NCI-H2171 treated with DMSO at 0.1 percent for 48 hours (cell line): ENCODE measurements around the gene HYDIN.
"Not testable (repeated sequence)": the region's sequence is repeated elsewhere in the genome, so short reads cannot be mapped to it uniquely, and the experiment has no call there.

Experiments
- DNase-seq: peaks from one replicate; lab custom pipeline; 2025; lab: John Stamatoyannopoulos, UW

Gene HYDIN

GRCh38 chr16:71109656-71110208 is 120.8 kb downstream of the HYDIN start:
- DNase-seq: not testable (repeated sequence)

DNA sequence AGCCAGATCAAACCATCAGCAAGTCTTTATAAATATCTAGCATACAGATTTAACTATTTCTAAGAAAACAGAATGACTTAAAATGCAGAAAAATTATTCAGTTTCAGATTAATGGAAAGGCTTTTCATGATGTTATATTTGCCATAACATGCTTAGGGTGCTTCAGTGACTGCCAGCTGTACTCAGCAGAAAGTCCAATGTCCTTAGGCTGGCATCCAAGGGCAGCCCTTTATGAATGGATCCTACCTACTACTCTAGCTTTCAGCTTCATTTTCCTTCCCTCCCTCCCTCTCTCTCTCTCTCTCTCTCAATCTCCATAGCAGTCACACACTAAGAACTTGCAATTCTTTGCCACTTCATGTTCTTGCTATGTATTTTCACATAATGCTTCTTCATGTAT is 124.6 kb downstream of the HYDIN start:
- not testable (repeated sequence) for DNase-seq

DNA sequence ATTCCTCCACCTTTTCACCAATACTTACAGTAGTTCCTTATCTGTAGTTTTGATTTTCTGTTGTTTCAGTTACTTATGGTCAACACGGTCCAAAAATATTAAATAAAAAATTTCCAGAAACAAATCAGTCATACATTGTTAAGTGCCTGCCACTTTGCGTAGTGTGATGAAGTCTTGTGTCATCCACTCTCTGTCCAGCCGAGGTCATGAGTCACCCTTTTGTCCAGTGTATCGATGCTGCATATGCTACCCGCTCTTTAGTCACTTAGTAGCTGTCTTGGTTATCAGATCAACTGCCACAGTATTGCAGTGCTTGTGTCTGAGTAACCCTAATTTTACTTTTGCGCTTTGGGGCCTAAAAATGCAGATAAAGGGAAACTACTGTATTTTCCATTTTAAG is 146.9 kb downstream of the HYDIN start:
- not testable (repeated sequence) for DNase-seq

DNA sequence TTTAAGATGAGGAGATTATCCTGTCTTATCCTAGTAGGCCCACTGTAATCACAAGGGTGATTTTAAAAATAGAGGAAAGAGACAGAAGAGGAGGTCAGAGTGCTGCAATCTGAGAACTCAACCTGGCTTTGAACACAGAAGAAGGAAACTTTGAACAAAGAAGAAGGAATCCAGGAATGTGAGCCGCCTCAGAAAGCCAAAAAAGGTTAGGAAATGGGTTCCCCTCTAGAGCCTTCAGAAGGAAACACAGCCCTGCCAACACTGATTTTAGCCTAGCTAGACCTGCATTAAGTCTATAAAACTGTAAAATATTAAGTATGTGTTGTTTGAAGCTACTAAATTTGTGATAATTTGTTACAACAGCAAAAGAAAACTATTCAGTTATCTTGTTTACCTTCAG is 149.7 kb downstream of the HYDIN start:
- DNase-seq: not testable (repeated sequence)

- DNase-seq: not testable (repeated sequence)
Measured at GRCh38 chr16:71080262-71080661, 150.3 kb downstream of the HYDIN start.

DNA sequence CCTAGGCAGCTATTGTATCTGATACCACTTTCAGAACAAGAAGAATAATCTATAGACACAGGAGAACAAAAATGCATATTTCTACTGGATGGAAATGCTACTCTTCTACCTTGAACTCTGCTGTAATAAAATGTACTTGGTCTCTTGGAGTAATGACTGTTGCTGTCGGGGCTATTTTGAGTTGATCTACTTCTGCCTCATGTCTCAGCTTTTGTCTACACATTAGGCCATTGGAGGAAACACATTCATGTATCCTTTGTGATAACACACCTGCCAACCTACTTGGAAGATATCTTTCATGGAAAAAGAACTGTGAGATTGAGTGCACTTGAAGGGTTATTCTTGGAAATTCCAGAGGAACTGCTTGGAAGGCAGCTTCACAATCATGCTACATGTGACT is 159.9 kb downstream of the HYDIN start:
- DNase-seq: not testable (repeated sequence)

- peak; percentile 19 for DNase-seq
Measured at GRCh38 chr16:71069842-71070241, 160.7 kb downstream of the HYDIN start.

DNA sequence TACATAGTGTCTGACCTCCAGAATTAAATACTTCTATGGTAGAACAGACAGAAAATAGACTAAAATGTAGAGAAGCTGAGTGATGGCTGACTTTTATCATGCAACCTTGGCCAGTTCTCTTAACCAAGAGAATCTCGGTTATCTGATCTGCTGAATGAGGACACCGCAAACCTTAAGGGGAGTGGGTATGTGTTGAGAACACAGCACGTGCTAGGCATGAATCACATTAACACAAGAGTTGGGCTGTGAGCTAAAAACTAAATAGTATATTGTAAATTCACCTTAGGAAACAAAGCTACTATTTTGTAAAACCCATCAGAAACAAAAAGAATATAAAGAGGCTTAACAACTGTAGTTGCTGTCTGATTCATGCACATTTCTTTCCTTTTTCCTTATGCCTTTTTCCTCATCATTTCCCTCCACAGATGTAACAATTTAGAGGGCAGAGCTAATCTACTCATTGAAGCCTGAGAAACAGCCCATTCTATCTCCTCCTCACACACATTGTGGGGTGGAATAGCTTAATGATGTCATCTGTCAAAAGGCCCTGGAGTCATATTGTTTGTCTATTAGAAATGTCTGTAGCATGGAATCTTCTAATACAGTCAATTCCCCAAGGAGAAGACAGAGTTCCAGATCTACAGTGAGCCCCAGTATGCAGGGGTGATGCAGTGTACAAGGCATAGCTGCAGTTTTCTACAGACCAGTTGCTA is 176.5 kb downstream of the HYDIN start:
- DNase-seq: peak; percentile 1

GRCh38 chr16:71050307-71050706 is 180.2 kb downstream of the HYDIN start:
- DNase-seq: not testable (repeated sequence)

GRCh38 chr16:71039368-71040111 is 191.0 kb downstream of the HYDIN start:
- not testable (repeated sequence) for DNase-seq

- not testable (repeated sequence) for DNase-seq
Measured at GRCh38 chr16:71038421-71038820, 192.1 kb downstream of the HYDIN start.

DNA sequence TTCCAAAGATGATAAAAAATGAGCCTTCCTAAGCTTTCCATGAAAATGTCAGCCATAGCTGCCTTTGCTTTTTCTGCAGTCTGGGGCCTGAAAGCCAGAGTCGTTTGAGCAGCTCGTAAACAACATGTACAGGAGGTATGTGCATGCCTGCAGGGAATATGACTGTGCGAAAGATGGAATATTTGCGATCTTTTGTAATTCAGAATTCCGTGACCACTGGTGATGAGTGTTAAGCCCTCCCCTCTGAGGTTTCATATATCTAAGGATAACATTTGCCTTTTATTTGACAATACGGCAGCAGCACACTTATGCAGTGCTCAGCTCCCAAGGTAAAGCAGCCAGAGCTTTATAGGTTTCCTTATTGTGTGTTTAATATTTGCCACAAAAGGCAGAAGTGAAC is 192.5 kb downstream of the HYDIN start:
- DNase-seq: not testable (repeated sequence)

DNA sequence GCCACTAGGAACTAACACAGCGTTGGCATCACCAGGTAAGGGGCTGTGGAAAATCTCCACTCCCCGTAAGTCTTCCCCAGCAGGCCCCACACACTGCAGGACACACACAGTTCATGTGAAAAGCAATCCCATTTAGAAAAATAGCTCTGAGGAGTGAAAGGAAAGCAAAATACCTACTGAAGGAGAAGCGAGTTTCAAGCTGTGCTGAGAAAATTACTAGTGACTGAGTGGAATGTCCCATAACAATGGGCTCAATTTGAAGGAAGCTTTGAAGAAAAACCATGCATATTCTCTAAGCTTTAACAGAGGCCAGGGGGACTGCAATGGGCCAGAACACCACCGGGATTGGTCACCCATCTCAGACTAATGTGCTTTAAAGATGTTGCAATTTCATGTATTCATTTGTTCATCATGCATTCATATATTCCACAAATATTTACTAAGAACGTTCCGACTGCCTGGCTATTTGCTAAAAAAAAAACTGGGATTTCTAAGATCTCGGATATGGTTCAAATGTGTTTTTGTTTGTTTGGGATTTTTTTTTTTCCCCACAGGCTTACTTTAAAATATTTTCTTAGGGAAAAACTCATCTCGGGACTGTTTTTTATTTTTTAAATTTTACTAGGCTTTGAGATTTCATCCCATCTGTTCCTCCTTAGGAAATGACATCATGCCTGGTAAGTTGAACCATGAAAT is 202.3 kb downstream of the HYDIN start:
- DNase-seq: not testable (repeated sequence)

DNA sequence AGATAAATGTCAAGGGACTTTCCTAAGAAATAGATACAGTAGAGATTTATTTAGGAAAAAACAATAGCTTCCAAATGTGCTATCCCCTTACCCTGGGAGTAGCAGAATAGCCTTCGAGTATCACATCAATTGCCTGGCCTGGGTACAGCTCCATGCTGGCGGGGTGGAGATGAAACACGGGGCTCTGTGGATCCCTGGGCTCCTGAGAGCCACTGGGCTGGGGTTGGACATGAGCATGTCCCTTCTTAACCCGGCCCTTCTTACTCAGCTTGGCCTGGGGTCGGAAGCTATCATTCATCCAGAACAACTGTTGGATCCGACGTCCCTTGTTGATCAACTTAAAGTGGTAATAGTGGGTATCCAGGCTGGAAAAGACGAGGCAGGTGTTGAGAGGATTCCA is 203.0 kb downstream of the HYDIN start:
- DNase-seq: not testable (repeated sequence)

- DNase-seq: not testable (repeated sequence)
Measured at GRCh38 chr16:71023851-71024439, 206.6 kb downstream of the HYDIN start.

GRCh38 chr16:71021961-71022537 is 208.5 kb downstream of the HYDIN start:
- not testable (repeated sequence) for DNase-seq

DNA sequence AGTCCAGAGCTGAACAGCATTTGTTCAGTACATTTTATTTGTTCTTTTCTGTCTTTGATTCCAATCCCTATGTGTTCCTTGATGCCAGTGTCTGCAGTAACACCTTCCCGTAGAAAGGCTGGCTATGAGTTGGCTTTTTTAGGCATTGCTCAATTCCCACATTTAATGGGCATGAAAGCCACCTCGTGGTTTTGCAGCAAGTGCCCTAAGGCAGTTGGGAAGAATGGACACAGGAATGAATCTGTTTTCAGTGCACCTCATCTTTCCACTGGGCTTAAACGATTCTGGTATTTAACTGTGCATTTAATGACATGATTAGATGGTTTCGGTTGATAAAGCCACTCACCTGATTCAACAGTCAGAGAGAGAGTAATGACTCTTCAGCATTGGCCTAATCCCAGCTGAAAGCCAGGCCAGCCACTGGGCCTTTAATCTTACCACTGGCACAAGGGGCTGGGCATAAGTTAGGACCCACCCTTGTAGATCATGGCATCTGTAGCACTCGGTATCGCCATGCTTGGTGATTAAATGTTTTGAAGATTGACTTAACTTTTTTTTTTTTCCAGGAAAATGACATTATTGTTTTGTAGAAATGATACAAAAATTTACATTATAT is 211.3 kb downstream of the HYDIN start:
- not testable (repeated sequence) for DNase-seq

GRCh38 chr16:71015419-71015818 is 215.1 kb downstream of the HYDIN start:
- DNase-seq: not testable (repeated sequence)

DNA sequence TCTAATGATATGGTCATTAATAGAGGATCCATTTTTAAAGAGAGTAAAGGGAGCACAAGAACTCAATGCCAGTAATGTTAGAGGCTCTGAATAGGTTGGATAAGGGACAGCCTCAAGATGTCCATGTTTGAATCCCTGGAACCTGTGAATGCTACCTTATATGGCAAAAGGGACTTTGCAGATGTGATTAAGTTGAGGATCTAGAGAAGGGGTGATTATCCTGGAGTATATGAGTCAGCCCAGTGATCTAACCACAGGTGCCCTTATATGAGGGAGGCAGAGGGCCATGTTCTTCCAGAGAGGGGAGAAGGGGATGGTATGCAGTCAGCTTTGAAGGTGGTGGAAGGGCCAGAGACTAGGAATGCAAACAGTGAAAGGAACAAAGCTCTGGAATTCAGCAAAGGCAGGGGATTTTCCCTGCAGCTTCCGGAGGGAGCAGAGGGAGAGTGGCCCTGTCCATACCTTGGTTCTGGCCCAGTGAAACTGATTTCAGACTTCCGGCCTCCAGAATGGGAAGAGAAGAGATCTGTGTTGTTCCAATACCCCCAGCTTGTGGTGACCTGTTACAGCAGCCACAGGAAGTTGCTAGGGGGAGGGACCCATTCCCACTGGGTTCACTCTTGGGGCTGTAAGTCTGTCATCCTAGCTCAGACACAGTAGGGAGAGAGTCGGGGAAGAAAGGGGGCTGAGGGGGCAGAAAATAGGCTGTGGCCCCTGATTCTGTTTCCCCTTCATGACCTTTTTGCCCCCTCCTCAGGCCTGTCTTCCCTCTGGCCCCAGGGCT is 220.9 kb downstream of the HYDIN start:
- not testable (repeated sequence) for DNase-seq

DNA sequence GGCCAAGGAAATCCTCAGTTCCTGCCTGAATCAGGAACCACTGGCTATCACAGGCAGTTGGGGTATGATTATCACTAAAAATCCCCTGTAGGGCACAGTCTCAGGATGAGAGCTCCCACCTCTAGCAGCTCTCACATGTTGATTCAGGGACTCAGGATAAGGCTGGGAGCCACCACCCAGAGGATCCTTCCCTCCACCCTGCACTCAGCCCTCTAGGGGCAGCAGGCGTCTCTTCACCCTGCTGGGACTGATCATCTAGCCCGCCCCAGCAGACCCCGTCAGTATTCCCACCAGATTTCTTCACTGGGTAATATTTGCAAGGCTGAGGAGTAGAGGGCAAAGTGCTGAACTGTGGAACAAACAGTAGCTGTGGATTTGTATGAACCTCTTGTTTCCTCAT is 224.0 kb downstream of the HYDIN start:
- DNase-seq: not testable (repeated sequence)
